Epithelial cell of proximal tubule (primary cell): Measurements from ENCODE around the gene HOXD3. TPM values are rescaled to one million over a fixed set of nuclear protein-coding genes. Genes with fewer than 3 reads are reported as not detected.

ENCODE experiments used
- DNase-seq: peaks from one replicate; pipeline ENCODE4 v3.0.0-alpha.2; 2011; ENCODE audit warnings: low read depth
- H3K4me3 ChIP-seq: 2 replicates; pipeline ENCODE4 v1.5.1; 2011; ENCODE audit warnings: low read depth, mild to moderate bottlenecking, low read length
- CTCF ChIP-seq: conservative IDR thresholded peaks from 2 replicates; pipeline ENCODE4 v1.5.1; 2012; ENCODE audit warnings: low read depth, mild to moderate bottlenecking, low read length
- total RNA-seq: library from RNA; depleted of rRNA; stranded (reverse); fragments of >200 nt; gene quantifications from 2 replicates; pipeline ENCODE4 v1.2.3, GENCODE V29; 2015

HOXD3 gene
- total RNA-seq, 1 donor from 2014 or later = 9.4 TPM

GRCh38 chr2:176117162-176117822 lies 39.8 kb upstream of the HOXD3 start:
- H3K4me3 ChIP-seq = peak overlapping the region; percentile 49
- no peak for TF ChIP-seq CTCF
- no peak for DNase-seq

- no peak for TF ChIP-seq CTCF
- DNase-seq = no peak
- H3K4me3 ChIP-seq = peak overlapping the region; percentile 49
Measured at GRCh38 chr2:176117823-176118371, 39.2 kb upstream of the HOXD3 start.

- peak overlapping the region; percentile 49 for H3K4me3 ChIP-seq
- no peak for DNase-seq
- peak; percentile 77 for TF ChIP-seq CTCF
Measured at GRCh38 chr2:176118601-176119339, 38.3 kb upstream of the HOXD3 start.

- no peak for TF ChIP-seq CTCF
- no peak for DNase-seq
- H3K4me3 ChIP-seq = peak overlapping the region; percentile 73
Measured at GRCh38 chr2:176120364-176121189, 36.5 kb upstream of the HOXD3 start.

- TF ChIP-seq CTCF = no peak
- no peak for DNase-seq
- H3K4me3 ChIP-seq = peak overlapping the region; percentile 73
Measured at GRCh38 chr2:176121190-176122051, 35.7 kb upstream of the HOXD3 start.
